HG03460 (cell line): ENCODE data around the gene APOC3.
"Not testable (repeated sequence)": the region's sequence is repeated elsewhere in the genome, so short reads cannot be mapped to it uniquely, and the experiment has no call there.

Experiments
- ATAC-seq: cut with Tn5 transposase; IDR thresholded peaks from one replicate; pipeline ENCODE4 v1.9.1; 2021; ENCODE audit not compliant: unreplicated experiment

The APOC3 gene

GRCh38 chr11:116801662-116802061, 28.0 kb upstream of the APOC3 start:
- ATAC-seq: not testable (repeated sequence)

DNA sequence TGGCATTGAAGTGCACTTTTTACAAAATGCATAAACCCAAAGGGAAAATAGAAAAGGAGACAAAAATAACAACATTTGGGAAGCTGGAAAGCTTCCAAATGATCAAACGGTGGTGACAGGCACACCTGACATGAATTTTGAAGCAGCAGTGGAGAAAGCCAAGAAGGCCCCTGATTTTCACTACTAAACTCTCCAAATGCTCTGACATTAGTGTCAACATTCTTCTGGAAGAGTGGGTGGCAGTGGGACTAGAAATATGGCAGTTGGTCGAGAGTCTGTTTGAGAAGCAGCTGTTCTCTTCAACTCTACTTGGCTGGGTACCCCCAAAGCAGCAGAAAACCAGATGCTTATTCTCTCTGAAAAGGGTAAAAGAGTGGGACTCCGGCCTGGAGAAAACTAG, 25.7 kb upstream of the APOC3 start:
- no peak for ATAC-seq

DNA sequence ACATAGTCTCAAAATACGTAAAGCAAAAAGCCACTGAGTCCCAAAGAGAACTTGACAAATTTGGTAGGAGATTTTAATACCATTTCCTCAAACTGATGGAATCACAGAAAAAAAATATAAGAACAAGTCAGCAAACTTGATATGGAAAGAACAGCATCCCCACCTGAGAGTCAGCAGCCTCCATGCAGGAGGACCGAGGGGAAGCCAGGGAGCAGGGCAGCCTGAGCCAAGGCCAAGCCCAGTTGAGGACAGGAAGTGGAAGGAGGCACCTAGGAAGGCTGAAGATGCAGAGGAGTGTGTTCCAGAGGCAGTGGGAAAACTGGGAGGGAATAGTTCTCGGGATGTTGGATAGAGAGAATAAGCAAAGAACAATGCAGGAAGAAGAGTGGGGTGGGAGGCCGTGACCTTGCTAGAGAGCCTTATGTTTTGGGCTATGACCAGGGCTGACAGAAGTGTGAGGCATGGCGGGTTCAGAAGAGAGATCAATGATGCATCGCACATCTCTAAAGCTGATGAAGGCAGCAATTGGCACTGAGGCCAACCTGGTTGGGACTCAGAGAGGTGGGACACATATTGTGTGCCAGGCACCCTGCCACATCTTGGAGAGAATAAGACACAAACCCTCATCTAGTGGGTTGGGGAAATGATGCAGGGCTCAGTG, 22.0 kb upstream of the APOC3 start:
- no peak for ATAC-seq

- no peak for ATAC-seq
Measured at GRCh38 chr11:116808262-116809175, 21.2 kb upstream of the APOC3 start.

GRCh38 chr11:116811194-116811593, 18.5 kb upstream of the APOC3 start:
- no peak for ATAC-seq

DNA sequence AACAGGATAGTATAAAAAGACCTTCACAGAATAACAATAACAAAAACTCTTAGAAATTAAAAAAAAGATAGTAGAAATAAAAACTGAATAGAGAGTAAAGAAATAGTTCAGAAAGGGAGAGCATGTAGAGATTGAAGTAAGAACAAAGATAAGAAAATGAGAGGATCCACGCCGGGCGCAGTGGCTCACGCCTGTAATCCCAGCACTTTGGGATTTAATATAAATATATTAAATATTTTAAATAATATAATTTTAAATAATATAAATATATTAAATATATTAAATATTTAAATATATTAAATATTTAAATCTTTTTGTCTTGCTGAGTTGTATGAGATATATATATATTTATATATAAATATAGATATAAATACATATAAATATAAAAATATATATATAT, 17.6 kb upstream of the APOC3 start:
- no peak for ATAC-seq

DNA sequence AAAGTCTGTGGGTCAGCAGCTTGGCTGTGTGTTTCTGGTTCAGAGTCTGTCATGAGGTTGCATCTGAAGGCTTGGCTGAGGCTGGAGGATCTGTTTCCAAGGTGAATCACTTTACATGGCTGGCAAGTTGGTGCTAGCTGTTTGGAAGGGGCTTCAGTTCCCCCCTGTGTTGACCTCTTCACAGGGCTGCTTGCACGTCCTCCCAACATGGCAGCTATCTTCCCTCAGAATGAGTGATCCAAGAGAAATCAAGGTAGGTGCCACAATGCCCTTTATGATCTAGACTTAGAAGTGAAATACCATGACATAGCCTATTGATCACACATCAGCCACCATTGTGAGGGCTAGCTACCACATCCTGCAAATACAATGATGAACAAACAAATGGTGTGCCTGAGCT, 16.5 kb upstream of the APOC3 start:
- no peak for ATAC-seq

DNA sequence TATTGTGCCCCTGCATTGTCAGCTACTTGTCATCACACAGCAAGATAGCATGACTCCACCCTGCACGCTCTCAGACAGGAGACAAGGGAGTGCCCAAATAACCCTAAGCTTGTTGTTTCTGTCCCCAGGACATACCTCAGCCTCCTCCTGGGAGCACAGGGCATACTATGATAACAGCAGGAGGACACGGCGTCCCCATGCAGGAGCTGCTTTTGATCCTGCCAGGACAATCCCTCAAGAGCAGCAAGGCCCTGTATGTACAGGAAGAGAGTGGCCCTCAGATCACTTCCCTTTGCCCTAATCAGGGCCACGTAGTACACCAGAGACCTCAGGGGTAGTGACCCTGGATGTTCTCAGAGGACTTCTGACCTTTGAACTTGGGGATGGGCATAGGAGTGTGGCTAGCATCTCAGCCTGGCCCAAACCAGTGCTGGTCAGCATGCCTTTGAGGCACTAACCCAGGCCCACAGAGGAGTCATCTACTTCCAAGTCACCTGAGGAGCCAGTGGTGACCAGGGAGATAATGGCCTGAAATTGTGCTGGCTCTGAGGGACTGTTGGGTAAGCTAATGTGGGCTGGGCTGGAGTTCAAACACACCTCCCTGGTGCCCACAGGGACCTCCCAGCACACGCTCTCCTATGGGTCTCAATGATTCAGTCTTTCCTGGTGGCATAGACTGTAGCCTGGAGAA, 15.8 kb upstream of the APOC3 start:
- no peak for ATAC-seq

- no peak for ATAC-seq
Measured at GRCh38 chr11:116814502-116814901, 15.2 kb upstream of the APOC3 start.

DNA sequence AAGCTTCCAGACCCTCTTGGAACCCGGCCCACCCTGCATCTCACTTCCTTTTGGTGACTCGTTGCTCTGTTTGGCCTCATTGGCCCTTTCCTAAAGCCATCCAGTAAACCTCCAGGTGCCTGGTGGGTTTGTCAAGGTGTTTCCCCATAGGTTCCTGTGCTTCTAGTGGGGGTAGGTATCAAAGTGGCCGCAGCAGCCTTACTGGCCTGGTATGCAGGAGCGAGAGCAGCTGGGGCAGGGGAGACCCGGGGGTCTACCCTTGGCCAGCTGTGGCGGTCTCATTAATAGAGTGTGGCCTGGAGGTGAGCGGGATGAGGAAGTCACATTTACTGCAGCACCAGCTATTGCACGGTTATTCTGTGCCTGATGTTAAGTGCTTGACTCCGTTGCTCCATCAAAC, 10.7 kb upstream of the APOC3 start:
- no peak for ATAC-seq

DNA sequence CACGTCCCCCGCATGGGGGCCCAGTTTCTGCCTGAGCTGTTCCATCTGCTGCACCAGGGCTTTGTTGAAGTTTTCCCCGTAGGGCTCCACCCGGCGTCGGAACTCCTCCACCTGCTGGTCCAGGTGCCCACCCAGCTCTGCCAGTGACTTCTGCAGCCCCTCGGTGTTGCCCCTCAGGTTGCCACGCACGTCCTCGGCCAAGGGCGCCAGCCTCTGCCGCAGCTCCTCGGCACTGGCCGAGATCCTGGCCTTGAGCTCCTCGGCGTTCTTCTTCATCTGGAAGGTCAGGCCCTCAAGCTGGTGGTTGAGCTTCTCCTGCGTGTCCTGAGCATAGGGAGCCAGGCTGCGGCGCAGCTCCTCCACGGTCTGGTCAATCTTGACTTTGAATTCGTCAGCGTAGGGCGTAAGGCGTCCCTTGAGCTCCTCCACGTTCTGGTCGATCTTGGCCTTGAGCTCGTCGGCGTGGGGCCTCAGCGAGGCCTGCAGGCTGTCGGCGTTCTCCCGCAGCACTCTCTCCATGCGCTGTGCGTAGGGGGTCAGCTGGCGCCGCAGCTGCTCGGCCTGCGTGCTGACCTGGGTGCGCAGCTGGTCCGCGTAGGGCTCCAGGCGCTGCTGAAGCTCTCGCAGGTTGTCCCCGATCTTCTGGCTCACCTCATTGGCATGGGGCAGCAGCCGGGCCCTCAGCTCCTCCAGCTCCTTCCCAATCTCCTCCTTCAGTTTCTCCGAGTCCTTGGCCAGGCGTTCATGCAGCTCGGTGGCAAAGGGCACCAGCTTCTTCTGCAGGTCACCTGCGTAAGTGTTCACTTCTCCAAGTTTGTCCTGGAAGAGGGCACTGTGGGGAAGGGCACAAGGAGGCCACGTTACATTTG, 8.4 kb upstream of the APOC3 start:
- ATAC-seq: no peak

- ATAC-seq: no peak
Measured at GRCh38 chr11:116822575-116822974, 7.1 kb upstream of the APOC3 start.

DNA sequence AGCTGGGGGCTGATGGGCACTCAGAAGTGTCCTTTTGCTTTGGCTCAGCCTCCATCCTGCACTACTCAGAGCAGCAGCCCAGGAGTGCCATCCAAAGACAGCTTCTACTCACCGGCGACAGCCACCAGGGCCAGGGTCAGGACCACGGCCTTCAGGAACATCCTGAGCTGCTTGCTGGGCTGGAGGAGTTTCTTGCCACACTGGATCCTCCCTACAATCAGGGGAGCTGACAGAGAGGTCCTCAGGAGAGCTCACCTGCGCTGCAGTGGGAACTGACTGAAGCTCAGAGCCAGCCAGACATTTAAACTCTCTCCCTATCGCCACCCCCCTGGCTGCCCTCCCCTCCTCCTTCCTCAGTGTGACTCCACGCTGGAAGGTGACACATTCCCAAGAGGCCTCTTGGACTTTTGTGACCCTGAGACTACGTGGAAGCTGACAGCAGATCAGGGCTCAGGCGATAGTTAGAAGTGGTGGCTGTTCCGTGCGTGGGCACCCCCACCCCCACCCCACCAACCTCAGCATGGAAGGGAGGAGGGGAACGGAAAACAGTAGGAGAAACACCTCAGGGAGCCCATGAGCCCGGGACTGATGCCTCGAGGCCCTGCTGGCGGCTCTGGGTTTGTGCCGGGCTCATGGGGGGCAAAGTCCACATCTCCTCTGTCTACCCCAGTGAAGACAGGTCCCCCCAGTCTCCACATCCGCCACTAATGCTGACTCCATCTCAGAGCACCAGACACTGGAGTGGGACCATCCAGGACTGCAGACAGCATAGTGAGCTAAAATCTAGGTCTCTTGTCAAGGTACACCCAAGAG, 6.5 kb upstream of the APOC3 start, which contains the start of gene APOA4:
TSS of gene APOA4 (minus strand) at position 274 of the 813 bp plus-strand sequence. CDS start at position 161, 113 bp downstream.
- ATAC-seq: no peak

DNA sequence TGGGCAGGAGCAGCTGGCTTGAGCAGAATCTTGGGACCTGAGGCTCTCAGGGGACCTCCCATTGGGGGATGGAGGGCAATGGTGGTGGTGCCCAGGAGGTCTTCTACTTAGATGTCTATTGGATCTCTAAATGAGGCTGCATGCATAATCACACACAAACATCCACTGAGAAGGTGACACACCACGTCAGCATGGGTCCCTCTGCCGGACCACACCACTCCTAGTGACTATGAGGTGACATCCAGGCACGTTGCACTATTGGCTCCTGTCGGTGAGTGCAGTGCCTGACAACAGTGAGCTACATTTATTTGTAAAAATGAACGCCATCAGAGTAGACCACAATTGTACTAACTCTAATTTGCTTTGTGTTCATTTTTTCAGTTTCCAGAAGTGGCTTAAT, 4.3 kb upstream of the APOC3 start:
- ATAC-seq: no peak

DNA sequence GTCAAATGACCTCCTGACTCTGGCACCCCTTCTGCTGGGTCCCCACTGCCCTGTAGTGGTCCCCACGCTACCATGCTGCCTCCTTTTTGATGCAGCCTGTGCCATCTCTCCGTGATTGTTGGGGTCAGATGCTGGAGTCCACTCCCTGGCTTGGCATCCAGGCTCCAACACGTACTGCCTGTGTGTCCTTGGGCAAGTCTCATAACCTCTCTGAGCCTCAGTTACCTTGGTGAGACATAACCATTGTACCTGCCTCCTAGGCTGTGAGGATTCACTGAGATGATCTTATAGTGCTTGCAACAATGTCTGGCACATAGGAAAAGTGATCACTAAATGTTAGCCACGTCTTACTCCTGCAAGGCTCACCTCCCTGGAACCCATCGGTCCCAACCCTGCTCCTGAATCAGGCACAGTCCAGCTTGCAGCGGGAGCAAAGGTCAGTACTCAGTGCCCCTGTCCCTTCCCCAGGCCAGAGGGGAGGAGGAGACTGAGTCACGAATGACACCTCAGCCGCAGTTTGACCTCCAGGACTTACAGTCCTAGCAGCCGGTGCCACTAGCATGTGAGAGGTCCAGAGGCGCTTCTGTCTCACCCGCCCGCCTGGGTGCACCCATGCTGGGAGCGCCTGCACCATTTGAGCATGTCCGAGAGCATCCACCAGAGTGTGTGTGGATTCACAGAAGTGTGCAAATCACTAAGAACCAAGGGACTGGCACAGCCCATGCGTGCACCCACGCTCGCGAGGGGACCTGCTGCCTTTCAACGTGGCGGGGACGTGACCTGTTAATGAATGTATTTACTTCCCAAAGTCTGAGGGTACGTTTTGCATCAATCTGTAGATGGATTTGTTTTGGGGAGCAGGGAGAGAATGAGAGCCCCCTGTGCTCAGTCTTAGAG, 3.6 kb upstream of the APOC3 start:
- ATAC-seq: no peak

DNA sequence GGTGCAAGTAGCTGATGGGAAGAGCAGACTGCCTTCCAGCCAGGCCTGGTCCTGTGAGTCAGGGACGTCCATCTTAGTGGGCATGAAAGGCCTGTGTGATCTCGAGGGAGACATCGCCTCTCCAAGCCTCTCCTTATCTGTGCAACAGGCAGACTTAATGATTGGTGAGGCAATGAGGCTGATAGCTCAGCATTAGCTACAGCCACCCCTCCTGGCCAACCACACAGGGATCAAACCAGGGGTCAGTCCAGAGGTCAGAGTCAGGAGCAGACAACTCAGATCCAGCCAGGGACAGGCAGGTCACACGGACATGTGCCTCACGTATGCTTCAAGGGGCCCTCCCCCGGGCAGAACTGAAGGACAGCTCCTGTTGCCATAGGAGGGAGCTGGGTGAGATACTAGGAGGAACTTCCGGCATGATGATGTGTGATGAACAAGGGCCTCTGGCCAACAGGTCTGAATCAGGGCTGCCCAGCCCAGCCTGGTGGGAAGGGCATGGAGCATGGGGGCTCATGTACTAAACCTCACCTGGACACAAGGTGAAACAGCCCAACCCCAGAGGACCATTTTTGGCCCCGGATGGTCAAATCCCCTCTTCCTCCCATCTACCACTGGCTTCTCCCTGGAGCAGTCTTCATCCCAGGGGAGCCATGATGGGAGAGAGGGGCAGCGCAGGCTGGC, 2.8 kb upstream of the APOC3 start:
- ATAC-seq: no peak

- ATAC-seq: no peak
Measured at GRCh38 chr11:116827461-116827860, 2.2 kb upstream of the APOC3 start.
